ENCODE data around the gene AKAP13.

DNA sequence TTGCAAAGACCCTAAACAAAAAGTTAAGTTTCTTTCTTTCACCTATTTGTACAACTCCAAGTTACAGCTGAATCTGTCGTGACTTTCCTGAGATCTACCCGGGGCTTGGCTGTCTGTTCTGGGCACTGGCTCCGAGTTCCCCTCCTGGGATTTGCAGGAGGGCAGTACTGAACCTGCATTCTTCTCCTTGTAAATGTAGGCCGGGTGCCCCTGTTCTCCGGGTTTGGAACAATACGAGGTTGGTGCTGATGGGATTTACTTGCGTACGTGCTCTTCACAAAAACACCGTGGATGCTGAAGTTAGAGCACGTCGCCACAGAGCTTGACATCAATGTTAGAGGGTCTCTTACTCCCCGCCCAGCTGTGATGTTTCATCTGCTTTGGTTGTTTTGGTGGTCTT, 366.2 kb downstream of the AKAP13 start:
- TF ChIP-seq, protein P1, sequence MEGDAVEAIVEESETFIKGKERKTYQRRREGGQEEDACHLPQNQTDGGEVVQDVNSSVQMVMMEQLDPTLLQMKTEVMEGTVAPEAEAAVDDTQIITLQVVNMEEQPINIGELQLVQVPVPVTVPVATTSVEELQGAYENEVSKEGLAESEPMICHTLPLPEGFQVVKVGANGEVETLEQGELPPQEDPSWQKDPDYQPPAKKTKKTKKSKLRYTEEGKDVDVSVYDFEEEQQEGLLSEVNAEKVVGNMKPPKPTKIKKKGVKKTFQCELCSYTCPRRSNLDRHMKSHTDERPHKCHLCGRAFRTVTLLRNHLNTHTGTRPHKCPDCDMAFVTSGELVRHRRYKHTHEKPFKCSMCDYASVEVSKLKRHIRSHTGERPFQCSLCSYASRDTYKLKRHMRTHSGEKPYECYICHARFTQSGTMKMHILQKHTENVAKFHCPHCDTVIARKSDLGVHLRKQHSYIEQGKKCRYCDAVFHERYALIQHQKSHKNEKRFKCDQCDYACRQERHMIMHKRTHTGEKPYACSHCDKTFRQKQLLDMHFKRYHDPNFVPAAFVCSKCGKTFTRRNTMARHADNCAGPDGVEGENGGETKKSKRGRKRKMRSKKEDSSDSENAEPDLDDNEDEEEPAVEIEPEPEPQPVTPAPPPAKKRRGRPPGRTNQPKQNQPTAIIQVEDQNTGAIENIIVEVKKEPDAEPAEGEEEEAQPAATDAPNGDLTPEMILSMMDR (IDR thresholded peaks at IDR 0.05; ENCODE audit: low read depth, low read length), result no peak
- no peak for TF ChIP-seq POLR2A (IDR thresholded peaks at IDR 0.05; ENCODE audit: extremely low read depth, insufficient read length)
- TF ChIP-seq, protein P2, sequence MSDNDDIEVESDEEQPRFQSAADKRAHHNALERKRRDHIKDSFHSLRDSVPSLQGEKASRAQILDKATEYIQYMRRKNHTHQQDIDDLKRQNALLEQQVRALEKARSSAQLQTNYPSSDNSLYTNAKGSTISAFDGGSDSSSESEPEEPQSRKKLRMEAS (IDR thresholded peaks at IDR 0.05; ENCODE audit: low read depth, low read length), result no peak
- no peak for TF ChIP-seq MYC (IDR thresholded peaks at IDR 0.05; ENCODE audit: low read depth, low read length)

All from NB4 (cell line).